Measurements from ENCODE around the gene PCDHB6.
"Not testable (repeated sequence)": the region's sequence is repeated elsewhere in the genome, so short reads cannot be mapped to it uniquely, and the experiment has no call there.

PCDHB6 gene

GRCh38 chr5:141149812-141150211 lies at the start of gene PCDHB6:
Gene PCDHB6 (plus strand): TSS chr5:141150057. CDS start chr5:141150258, 201 bp downstream.
- DNase-seq, result no peak

GRCh38 chr5:141100243-141100805 lies 49.5 kb upstream of the PCDHB6 start, which contains the start of gene PCDHB3:
Gene PCDHB3 (plus strand): TSS chr5:141100473. CDS start chr5:141100650, 177 bp downstream.
- no peak for DNase-seq

GRCh38 chr5:141101059-141101458 lies 48.8 kb upstream of the PCDHB6 start:
- no peak for DNase-seq

DNA sequence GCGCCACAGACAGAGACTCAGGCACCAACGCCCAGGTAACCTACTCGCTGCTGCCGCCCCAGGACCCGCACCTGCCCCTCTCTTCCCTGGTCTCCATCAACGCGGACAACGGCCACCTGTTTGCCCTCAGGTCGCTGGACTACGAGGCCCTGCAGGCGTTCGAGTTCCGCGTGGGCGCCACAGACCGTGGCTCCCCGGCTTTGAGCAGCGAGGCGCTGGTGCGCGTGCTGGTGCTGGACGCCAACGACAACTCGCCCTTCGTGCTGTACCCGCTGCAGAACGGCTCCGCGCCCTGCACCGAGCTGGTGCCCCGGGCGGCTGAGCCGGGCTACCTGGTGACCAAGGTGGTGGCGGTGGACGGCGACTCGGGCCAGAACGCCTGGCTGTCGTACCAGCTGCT lies 47.8 kb upstream of the PCDHB6 start:
- DNase-seq, result not testable (repeated sequence)

- not testable (repeated sequence) for DNase-seq
Observed at GRCh38 chr5:141102471-141102870, 47.4 kb upstream of the PCDHB6 start.

DNA sequence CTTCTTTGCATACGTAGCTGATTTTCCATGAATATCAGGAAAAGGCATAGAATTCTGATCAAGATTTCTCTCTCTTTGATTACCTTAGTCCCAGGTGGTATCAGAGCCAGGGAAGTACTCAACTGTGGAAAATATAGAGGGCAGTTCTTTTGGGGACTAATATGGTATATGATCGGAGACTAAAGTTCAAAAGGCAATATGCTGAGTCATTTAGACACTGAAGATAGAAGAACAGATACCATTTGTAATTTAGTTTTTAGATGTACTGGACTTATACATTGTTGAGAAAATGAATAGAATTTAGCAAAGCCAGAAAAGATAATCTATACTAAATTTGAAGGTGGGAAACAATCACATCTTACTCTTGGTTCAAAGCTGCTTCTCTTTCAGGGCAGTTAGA lies 44.5 kb upstream of the PCDHB6 start:
- DNase-seq, result no peak

GRCh38 chr5:141119250-141119649 lies 30.6 kb upstream of the PCDHB6 start:
- no peak for DNase-seq

DNA sequence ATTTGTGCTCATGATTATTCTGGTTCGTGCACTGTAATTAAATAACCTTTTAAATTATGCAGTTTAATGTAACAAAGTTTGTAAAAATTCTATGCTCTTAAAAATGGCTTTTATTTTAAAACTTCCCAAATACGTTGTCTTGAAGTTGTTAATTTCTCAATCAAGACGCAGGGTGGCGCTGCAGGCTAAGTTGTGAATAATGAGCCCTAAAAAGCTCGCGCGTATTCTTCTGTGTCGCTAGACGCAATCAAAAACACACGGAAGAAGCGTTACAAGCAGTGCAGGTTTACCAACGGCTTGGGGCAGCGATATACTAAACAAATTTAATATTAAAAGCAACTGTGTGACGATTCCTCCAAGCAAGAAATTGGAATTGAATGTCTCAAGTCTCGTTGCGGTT lies 28.3 kb upstream of the PCDHB6 start, which contains the start of gene PCDHB4:
PCDHB4 (plus strand) TSS at position 256 of the 400 bp plus-strand sequence. CDS start 181 bp downstream, outside the sequence.
- DNase-seq, result no peak

DNA sequence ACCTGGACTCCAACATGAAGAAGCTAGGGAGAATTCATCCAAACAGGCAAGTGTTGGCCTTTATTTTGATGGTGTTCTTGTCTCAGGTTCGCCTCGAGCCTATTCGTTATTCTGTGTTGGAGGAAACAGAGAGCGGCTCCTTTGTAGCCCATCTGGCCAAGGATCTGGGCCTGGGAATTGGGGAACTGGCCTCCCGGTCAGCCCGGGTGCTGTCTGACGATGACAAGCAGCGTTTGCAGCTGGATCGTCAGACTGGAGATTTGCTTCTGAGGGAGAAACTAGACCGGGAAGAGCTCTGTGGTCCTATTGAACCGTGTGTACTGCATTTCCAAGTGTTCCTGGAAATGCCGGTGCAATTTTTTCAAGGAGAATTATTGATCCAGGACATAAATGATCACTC lies 27.9 kb upstream of the PCDHB6 start:
- no peak for DNase-seq

- DNase-seq, result not testable (repeated sequence)
Observed at GRCh38 chr5:141123396-141124135, 26.3 kb upstream of the PCDHB6 start.

GRCh38 chr5:141127305-141127704 lies 22.6 kb upstream of the PCDHB6 start:
- no peak for DNase-seq

DNA sequence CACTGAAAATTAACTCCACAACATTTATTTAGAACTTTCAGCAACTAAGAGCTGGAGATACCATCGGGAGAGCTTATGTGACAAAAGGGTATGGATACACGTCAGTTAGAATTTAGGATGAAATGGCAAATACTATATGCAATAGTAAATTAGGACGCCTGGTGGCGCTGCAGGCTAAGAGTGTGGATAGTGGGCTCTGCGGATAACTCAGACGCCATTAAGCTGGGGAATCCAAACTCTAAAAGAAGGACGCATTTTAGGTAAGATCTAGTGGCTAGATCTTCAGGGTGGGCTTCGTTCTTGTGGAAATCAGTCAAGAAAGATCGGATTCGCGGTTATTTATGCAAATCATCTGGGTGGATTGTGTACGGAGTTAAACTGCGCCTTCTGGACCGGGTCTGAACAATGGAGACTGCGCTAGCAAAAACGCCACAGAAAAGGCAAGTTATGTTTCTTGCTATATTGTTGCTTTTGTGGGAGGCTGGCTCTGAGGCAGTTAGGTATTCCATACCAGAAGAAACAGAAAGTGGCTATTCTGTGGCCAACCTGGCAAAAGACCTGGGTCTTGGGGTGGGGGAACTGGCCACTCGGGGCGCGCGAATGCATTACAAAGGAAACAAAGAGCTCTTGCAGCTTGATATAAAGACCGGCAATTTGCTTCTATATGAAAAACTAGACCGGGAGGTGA lies 14.7 kb upstream of the PCDHB6 start, which contains the start of gene PCDHB5:
PCDHB5 (plus strand) TSS at position 177 of the 688 bp plus-strand sequence; CDS start at position 406, 229 bp downstream.
- peak; percentile 42 for DNase-seq

DNA sequence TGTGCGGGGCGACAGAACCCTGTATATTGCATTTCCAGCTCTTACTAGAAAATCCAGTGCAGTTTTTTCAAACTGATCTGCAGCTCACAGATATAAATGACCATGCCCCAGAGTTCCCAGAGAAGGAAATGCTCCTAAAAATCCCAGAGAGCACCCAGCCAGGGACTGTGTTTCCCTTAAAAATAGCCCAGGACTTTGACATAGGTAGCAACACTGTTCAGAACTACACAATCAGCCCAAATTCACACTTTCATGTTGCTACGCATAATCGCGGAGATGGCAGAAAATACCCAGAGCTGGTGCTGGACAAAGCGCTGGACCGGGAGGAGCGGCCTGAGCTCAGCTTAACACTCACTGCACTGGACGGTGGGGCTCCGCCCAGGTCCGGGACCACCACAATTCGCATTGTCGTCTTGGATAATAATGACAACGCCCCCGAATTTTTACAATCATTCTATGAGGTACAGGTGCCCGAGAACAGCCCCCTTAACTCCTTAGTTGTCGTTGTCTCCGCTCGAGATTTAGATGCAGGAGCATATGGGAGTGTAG lies 14.1 kb upstream of the PCDHB6 start:
- DNase-seq, result no peak

DNA sequence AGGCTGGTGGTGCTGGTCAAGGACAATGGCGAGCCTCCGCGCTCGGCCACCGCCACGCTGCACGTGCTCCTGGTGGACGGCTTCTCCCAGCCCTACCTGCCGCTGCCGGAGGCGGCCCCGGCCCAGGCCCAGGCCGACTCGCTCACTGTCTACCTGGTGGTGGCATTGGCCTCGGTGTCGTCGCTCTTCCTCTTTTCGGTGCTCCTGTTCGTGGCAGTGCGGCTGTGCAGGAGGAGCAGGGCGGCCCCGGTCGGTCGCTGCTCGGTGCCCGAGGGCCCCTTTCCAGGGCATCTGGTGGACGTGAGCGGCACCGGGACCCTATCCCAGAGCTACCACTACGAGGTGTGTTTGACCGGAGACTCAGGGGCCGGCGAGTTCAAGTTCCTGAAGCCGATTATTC lies 12.5 kb upstream of the PCDHB6 start:
- DNase-seq, result not testable (repeated sequence)

GRCh38 chr5:141150224-141150992 lies 551 bp downstream of the PCDHB6 start:
- DNase-seq, result no peak

GRCh38 chr5:141150993-141151325 lies 1.1 kb downstream of the PCDHB6 start:
- no peak for DNase-seq

- DNase-seq, result not testable (repeated sequence)
Observed at GRCh38 chr5:141151632-141152031, 1.8 kb downstream of the PCDHB6 start.

GRCh38 chr5:141152096-141152495 lies 2.2 kb downstream of the PCDHB6 start:
- not testable (repeated sequence) for DNase-seq

DNA sequence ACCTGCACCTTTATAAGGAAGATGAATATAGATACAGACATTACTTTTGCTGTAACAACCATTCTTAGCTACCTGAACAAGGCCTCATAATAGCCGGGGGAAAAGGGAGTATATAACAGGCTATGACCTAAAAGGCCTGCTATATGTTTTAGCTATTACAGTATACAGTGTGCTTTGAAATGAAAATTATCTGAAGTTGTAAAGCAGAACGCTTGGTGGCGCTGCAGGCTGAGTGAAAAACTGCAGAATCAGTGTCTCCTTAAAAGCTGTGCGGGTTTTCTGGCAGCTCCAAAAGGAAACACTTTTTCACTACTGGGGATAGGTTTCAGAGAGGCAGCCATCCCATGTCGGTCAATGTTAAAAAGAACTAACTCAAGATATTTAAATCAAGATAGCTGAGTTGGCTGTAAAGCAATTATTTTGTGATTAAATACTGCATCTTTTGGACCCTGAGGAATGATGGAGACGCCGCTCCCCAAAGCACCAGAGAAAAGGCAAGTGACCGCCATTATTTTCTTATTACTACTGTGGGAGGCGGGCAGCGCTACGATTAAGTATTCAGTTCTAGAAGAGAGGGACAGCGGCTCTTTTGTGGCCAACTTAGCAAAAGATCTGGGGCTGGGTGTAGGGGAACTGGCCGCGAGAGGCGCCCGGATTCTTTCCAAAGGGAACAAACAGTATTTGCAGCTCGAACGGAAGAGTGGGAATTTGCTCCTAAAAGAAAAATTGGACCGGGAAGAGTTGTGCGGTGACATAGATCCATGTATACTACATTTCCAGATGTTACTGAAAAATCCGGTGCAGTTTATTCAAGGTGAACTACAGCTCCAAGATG lies 5.9 kb downstream of the PCDHB6 start:
- DNase-seq, result no peak

DNA sequence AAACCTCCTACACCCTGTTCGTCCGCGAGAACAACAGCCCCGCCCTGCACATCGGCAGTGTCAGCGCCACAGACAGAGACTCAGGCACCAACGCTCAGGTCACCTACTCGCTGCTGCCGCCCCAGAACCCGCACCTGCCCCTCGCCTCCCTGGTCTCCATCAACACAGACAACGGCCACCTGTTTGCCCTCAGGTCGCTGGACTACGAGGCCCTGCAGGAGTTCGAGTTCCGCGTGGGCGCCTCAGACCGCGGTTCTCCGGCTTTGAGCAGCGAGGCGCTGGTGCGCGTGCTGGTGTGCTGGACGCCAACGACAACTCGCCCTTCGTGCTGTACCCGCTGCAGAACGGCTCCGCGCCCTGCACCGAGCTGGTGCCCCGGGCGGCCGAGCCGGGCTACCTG lies 7.5 kb downstream of the PCDHB6 start:
- not testable (repeated sequence) for DNase-seq

- DNase-seq, result not testable (repeated sequence)
Observed at GRCh38 chr5:141157901-141158300, 8.0 kb downstream of the PCDHB6 start.
